ENCODE data around the gene LMF1.
A peak's percentile ranks its signal among the peaks of the same experiment; 100 is the strongest.

LMF1 gene

DNA sequence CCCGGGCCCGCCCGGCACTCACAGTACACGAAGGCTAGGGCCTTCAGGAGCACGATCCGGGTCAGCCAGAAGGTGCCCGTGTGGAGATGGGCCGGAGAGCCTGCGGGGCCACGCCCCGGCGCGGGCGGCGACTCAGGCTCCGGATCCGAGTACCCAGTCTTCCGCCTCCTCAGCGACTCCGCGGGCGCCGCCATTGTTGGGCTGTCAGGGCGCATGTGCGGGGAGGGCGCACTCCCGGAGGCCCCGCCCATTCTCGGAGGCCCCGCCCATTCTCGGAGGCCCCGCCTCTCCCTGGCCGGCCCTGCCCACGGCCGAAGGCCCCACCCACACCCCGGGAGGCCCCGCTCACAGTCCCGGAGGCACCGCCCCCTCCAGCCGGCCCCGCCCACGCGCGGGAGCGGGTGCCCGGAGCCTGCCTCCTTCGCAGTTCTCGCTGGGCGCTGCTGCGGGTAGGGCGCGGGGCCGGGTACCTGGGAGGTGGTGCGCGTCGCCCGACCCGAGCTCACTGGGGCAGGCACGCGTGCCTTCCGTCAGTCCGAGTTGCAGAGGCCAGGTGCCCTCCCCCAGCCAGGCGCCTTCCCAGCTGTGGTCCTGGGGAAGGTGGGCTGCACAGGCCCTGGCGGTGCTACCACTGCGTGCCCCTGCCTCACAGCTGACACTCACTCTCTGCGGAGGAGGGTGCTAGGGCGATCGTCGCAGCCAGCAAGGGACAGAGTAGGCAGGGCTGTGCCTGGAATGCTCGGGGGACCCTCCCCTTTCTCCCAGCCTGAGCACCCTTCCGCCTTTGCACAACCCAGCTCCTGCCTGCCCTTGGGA, at the start of gene LMF1:
Gene LMF1 (minus strand): TSS at position 219 of the 816 bp plus-strand sequence. CDS start 4 bp downstream, at position 215.
- DNase-seq (ENCODE audit: extremely low read depth, low read depth): peak; percentile 57
- TF ChIP-seq, protein P1, sequence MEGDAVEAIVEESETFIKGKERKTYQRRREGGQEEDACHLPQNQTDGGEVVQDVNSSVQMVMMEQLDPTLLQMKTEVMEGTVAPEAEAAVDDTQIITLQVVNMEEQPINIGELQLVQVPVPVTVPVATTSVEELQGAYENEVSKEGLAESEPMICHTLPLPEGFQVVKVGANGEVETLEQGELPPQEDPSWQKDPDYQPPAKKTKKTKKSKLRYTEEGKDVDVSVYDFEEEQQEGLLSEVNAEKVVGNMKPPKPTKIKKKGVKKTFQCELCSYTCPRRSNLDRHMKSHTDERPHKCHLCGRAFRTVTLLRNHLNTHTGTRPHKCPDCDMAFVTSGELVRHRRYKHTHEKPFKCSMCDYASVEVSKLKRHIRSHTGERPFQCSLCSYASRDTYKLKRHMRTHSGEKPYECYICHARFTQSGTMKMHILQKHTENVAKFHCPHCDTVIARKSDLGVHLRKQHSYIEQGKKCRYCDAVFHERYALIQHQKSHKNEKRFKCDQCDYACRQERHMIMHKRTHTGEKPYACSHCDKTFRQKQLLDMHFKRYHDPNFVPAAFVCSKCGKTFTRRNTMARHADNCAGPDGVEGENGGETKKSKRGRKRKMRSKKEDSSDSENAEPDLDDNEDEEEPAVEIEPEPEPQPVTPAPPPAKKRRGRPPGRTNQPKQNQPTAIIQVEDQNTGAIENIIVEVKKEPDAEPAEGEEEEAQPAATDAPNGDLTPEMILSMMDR (IDR thresholded peaks at IDR 0.05; ENCODE audit: low read depth, low read length, missing control alignments): no peak
- peak within 1 kb of the TSS; percentile 70 for H3K4me3 ChIP-seq (replicated peaks; ENCODE audit: low read depth, low read length)

DNA sequence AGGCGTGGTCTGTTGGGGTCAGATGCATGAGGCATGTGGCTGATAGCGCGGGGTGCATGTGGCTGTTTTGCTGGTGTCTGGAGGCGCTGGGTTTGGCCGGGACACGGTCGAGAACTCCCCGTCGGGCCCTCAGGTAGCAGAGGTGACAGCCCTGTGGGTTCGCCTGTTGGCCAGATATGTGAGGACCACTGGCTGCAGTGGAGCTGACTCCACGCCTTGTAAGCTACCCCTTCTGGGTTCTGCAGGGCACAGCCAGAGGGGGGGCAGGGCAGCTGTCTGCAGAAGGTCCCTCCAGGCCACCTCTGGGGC, 49.3 kb upstream of the LMF1 start:
- DNase-seq (ENCODE audit: extremely low read depth, low read depth): no peak
- H3K4me3 ChIP-seq (replicated peaks; ENCODE audit: low read depth, low read length): no peak overlapping the region
- TF ChIP-seq, protein P1 (IDR thresholded peaks at IDR 0.05; ENCODE audit: low read depth, low read length, missing control alignments): no peak

DNA sequence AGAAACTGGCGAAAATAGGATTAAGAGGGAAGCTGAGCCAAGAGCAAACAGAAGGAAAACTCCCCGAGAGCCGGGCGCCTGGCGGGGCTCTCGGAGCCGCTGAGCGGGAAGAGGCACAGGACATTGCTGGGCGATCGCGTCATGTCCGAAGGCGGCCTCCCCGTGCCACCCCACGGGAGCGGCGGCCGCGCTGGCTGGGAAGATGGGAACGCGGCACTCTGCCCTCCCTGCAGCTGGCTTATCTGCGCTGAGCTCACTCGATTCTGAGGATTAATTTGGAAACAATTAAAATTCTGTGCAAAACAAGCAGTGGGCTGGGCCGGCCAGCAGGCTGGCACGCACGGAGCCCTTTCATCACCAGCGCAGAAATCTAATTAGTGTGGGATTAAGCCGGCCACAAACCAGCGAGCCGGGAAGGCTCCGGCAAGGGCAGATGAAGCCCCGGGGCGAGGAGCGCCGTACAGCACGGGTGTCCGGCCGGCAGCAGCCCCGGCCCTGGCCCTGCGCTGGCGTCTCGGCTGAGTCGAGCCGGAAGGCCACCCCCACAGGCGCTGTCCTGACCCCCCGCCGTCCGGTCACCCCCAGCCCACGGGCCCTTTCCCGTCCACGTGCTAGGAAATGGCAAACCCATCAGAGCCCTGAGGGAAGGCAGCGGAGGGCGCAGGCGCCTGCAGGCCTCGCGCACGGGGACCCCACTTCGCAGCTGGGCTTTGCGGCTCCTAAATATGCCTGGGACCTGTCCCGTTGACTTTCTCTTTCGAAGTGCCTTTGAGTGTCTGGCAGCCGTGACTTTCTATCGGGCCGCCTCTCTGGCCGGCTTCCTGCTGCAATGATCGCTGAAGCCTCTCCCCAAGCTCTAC, 48.7 kb upstream of the LMF1 start:
- TF ChIP-seq, protein P1 (IDR thresholded peaks at IDR 0.05; ENCODE audit: low read depth, low read length, missing control alignments): no peak
- 0 out of 2 replicates have a peak overlapping the region, but pooled peaks have one; percentile 11 for H3K4me3 ChIP-seq (replicated peaks; ENCODE audit: low read depth, low read length)
- DNase-seq (ENCODE audit: extremely low read depth, low read depth): no peak

DNA sequence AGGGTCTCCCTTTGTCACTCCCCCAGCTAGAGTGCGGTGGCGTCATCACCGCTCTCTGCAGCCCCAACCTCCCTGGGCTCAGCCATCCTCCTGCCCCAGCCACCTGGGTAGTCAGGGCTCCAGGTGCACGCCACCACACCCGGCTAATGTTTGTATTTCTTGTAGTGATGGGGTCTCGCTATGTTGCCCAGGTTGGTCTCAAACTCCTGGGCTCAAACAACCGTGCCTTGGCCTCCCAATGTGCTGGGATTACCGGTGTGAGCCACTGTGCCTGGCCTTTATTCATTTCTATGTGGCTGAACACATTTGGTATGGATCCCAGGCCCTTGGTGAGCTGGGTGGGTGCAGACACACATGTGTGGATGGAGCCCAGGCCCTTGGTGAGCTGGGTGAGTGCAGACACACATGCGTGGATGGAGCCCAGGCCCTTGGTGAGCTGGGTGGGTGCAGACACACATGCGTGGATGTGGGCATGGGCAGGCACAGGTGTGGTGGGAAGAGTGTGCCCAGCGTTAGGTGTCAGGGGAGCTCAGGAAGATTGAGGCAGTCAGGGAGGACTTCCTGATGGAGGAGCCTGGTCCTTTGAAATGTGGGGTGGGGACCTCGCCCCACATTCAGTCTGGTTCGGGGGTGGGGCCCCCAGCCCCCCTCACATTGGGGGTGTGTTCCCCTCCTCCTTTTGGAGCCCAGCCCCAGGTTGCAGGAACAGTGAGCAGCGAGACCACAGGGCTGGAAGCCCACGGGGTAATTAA, 47.8 kb upstream of the LMF1 start:
- no peak for DNase-seq (ENCODE audit: extremely low read depth, low read depth)
- H3K4me3 ChIP-seq (replicated peaks; ENCODE audit: low read depth, low read length): no peak overlapping the region
- TF ChIP-seq, protein P1 (IDR thresholded peaks at IDR 0.05; ENCODE audit: low read depth, low read length, missing control alignments): no peak

DNA sequence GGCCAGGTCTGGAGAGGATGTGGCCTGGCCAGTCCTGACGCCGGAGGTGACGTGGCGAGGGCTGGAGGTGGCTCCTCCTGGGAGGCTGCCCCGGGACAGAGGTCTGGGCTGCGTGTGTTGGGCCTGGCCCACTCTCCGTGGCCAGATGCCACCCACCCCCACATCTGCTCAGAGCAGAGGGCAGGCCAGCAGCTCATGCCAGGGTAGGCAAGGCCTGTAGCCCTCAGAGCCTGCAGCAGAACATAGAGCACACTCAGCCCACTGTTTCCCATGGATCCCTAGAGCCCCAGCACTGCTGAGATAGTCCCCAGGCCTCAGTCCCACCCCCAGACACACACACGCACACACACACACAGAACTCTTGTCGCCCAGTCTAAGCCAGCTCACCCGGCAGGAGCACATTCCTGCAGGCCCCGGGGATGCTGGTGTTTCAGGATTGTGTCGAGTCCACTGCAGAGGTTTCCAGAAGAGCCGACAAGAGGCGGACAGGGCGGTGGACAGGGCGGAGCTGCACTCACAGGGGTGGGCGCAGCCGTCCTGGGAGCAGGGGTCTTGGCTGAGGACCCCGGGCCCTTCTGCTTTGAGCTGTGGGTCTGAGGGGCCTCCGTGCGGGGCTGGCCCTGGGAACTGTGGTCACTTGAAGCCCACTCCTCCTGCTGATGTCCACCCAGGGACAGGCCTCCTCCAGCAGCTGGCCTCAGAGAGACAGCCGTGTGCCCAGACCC, 44.1 kb upstream of the LMF1 start:
- DNase-seq (ENCODE audit: extremely low read depth, low read depth): no peak
- TF ChIP-seq, protein P1 (IDR thresholded peaks at IDR 0.05; ENCODE audit: low read depth, low read length, missing control alignments): no peak
- H3K4me3 ChIP-seq (replicated peaks; ENCODE audit: low read depth, low read length): no peak overlapping the region

DNA sequence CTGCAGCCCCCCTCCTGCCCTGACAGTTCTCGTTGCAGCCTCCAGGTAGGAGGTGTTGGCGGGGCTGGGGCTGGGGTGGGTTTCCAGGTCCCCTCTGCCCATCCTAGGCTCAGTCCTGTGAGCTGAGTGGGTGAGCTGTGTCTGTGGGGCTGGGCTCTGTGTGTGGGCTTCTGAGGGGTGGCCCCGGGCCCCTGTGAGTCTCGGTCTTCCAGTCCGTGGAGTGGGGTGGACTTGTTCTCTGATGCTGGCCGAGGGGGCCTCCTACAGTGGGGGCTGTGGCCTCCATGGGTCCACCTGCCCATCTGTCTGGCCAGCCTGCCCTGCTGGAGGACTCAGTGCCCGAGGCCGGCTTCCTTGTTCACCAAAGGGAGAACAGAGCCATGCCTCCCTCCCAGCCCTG, 43.4 kb upstream of the LMF1 start:
- H3K4me3 ChIP-seq (replicated peaks; ENCODE audit: low read depth, low read length): no peak overlapping the region
- no peak for DNase-seq (ENCODE audit: extremely low read depth, low read depth)
- TF ChIP-seq, protein P1 (IDR thresholded peaks at IDR 0.05; ENCODE audit: low read depth, low read length, missing control alignments): no peak

All from HFF-Myc (cell line).